NOMO-1 (cell line): ENCODE data around the gene TMEM145.
"Not testable (repeated sequence)": the region's sequence is repeated elsewhere in the genome, so short reads cannot be mapped to it uniquely, and the experiment has no call there.

Experiments
- DNase-seq, 2 experiments: peaks; one replicate each; lab custom pipeline; 2025; ENCODE audit not compliant: unreplicated experiment in 2 of 2; lab: John Stamatoyannopoulos, UW

The TMEM145 gene

GRCh38 chr19:42311657-42312056, 1.5 kb upstream of the TMEM145 start:
- DNase-seq, result no peak

GRCh38 chr19:42312370-42312769, 739 bp upstream of the TMEM145 start:
- DNase-seq, result no peak

GRCh38 chr19:42313840-42314755, 989 bp downstream of the TMEM145 start:
- no peak for DNase-seq

GRCh38 chr19:42315024-42315423, 1.9 kb downstream of the TMEM145 start:
- DNase-seq, result no peak

GRCh38 chr19:42316223-42317211, 3.4 kb downstream of the TMEM145 start:
- peak; percentile 31 to 35 for DNase-seq

GRCh38 chr19:42317535-42317934, 4.4 kb downstream of the TMEM145 start:
- DNase-seq, result no peak

- no peak for DNase-seq
Measured at GRCh38 chr19:42322305-42322704, 9.2 kb downstream of the TMEM145 start.

GRCh38 chr19:42323473-42323851, 10.4 kb downstream of the TMEM145 start:
- DNase-seq, result no peak

GRCh38 chr19:42323852-42324654, 10.9 kb downstream of the TMEM145 start:
- DNase-seq, result peak; percentile 6 to 30

GRCh38 chr19:42324655-42325307, 11.7 kb downstream of the TMEM145 start:
- no peak for DNase-seq

- DNase-seq, result peak; percentile 99
Measured at GRCh38 chr19:42325308-42325895, 12.3 kb downstream of the TMEM145 start, which contains the start of gene MEGF8. TSS of gene MEGF8 (plus strand) at chr19:42325635. CDS start at chr19:42326244, 609 bp downstream.

- DNase-seq, result peak in 1 of 2 experiments; percentile 20
Measured at GRCh38 chr19:42325896-42326771, 13.0 kb downstream of the TMEM145 start.

- no peak for DNase-seq
Measured at GRCh38 chr19:42326969-42327368, 13.9 kb downstream of the TMEM145 start.

GRCh38 chr19:42327381-42327780, 14.3 kb downstream of the TMEM145 start:
- no peak for DNase-seq

- no peak for DNase-seq
Measured at GRCh38 chr19:42328106-42328505, 15.0 kb downstream of the TMEM145 start.

- DNase-seq, result no peak
Measured at GRCh38 chr19:42328854-42329253, 15.7 kb downstream of the TMEM145 start.

- no peak for DNase-seq
Measured at GRCh38 chr19:42330241-42330711, 17.2 kb downstream of the TMEM145 start.

GRCh38 chr19:42331333-42331732, 18.2 kb downstream of the TMEM145 start:
- not testable (repeated sequence) for DNase-seq
